HG03135 (cell line): Measurements from ENCODE around the gene ANKUB1.

Source experiments
- ATAC-seq: cut with Tn5 transposase; IDR thresholded peaks from one replicate; pipeline ENCODE4 v1.9.1; 2021; ENCODE audit warnings: mild to moderate bottlenecking, moderate library complexity; ENCODE audit not compliant: unreplicated experiment

ANKUB1 gene

GRCh38 chr3:149713730-149714654 lies 78.4 kb downstream of the ANKUB1 start:
- ATAC-seq = no peak
